Measurements from ENCODE around the gene INHA.
A peak's percentile ranks its signal among the peaks of the same experiment; 100 is the strongest.

The INHA gene

GRCh38 chr2:219541611-219542180 is 30.4 kb upstream of the INHA start:
- Histone ChIP-seq H3K9me2 (replicated peaks; ENCODE audit: insufficient read depth, low read length) (no peaks in the 10 kb centered on the region), H3K27me3 (ENCODE audit: low read length) (no peaks in the 10 kb centered on the region), H3K9ac (ENCODE audit: low read length) (peak overlapping the region; percentile 75), H2AFZ (ENCODE audit: low read depth, low read length, severe bottlenecking) (peak overlapping the region; percentile 55), H3K4me2 (ENCODE audit: low read depth, low read length, poor library complexity, severe bottlenecking) (peak overlapping the region; percentile 95), H3K9me3 (ENCODE audit: insufficient read depth, low read length) (no peaks in the 10 kb centered on the region), H3K27ac (ENCODE audit: low read depth, low read length) (no peak overlapping the region), H4K20me1 (ENCODE audit: low read depth, low read length) (no peaks in the 10 kb centered on the region), H3F3A (ENCODE audit: insufficient read depth) (peaks cover 7% of the 10 kb centered on the region), H3K4me3 (ENCODE audit: insufficient read depth, low read length, poor library complexity, severe bottlenecking) (peak overlapping the region; percentile 92), H3K36me3 (ENCODE audit: low read length) (no peaks in the 10 kb centered on the region), H3K79me2 (ENCODE audit: insufficient read depth, low read length) (no peaks in the 10 kb centered on the region)
- TF ChIP-seq EZH2phosphoT487 (conservative IDR thresholded peaks at IDR 0.05; ENCODE audit: low read length) = no peak
- TF ChIP-seq, protein P1, sequence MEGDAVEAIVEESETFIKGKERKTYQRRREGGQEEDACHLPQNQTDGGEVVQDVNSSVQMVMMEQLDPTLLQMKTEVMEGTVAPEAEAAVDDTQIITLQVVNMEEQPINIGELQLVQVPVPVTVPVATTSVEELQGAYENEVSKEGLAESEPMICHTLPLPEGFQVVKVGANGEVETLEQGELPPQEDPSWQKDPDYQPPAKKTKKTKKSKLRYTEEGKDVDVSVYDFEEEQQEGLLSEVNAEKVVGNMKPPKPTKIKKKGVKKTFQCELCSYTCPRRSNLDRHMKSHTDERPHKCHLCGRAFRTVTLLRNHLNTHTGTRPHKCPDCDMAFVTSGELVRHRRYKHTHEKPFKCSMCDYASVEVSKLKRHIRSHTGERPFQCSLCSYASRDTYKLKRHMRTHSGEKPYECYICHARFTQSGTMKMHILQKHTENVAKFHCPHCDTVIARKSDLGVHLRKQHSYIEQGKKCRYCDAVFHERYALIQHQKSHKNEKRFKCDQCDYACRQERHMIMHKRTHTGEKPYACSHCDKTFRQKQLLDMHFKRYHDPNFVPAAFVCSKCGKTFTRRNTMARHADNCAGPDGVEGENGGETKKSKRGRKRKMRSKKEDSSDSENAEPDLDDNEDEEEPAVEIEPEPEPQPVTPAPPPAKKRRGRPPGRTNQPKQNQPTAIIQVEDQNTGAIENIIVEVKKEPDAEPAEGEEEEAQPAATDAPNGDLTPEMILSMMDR (IDR thresholded peaks at IDR 0.05; ENCODE audit: insufficient read depth, low read length, poor library complexity, severe bottlenecking) = peak; percentile 100

- H3F3A ChIP-seq (ENCODE audit: insufficient read depth) = peaks cover 7% of the 10 kb centered on the region
- peak overlapping the region; percentile 75 for H3K9ac ChIP-seq (ENCODE audit: low read length)
- peak overlapping the region; percentile 95 for H3K4me2 ChIP-seq (ENCODE audit: low read depth, low read length, poor library complexity, severe bottlenecking)
- no peaks in the 10 kb centered on the region for H3K9me3 ChIP-seq (ENCODE audit: insufficient read depth, low read length)
- H2AFZ ChIP-seq (ENCODE audit: low read depth, low read length, severe bottlenecking) = peak overlapping the region; percentile 89
- TF ChIP-seq, protein P1 (IDR thresholded peaks at IDR 0.05; ENCODE audit: insufficient read depth, low read length, poor library complexity, severe bottlenecking) = no peak
- TF ChIP-seq EZH2phosphoT487 (conservative IDR thresholded peaks at IDR 0.05; ENCODE audit: low read length) = no peak
- peak overlapping the region; percentile 74 for H3K27ac ChIP-seq (ENCODE audit: low read depth, low read length)
- no peaks in the 10 kb centered on the region for H3K79me2 ChIP-seq (ENCODE audit: insufficient read depth, low read length)
- H3K36me3 ChIP-seq (ENCODE audit: low read length) = no peaks in the 10 kb centered on the region
- H3K9me2 ChIP-seq (replicated peaks; ENCODE audit: insufficient read depth, low read length) = no peaks in the 10 kb centered on the region
- no peaks in the 10 kb centered on the region for H4K20me1 ChIP-seq (ENCODE audit: low read depth, low read length)
- no peaks in the 10 kb centered on the region for H3K27me3 ChIP-seq (ENCODE audit: low read length)
- H3K4me3 ChIP-seq (ENCODE audit: insufficient read depth, low read length, poor library complexity, severe bottlenecking) = peak overlapping the region; percentile 92
Observed at GRCh38 chr2:219542931-219543595, 29.0 kb upstream of the INHA start.

GRCh38 chr2:219543596-219544358 is 28.3 kb upstream of the INHA start, which contains the start of the genes CHPF and TMEM198:
Gene CHPF (minus strand): TSS chr2:219543809. CDS start chr2:219543538, 271 bp downstream.
Gene TMEM198 (plus strand): TSS chr2:219544028. CDS start chr2:219544728, 700 bp downstream.
- TF ChIP-seq EZH2phosphoT487 (conservative IDR thresholded peaks at IDR 0.05; ENCODE audit: low read length) = no peak
- TF ChIP-seq, protein P1 (IDR thresholded peaks at IDR 0.05; ENCODE audit: insufficient read depth, low read length, poor library complexity, severe bottlenecking) = no peak
- no peaks in the 10 kb centered on the region for H3K79me2 ChIP-seq (ENCODE audit: insufficient read depth, low read length)
- H3K36me3 ChIP-seq (ENCODE audit: low read length) = no peaks in the 10 kb centered on the region
- peak within 1 kb of the TSS; percentile 92 for H3K4me3 ChIP-seq (ENCODE audit: insufficient read depth, low read length, poor library complexity, severe bottlenecking)
- peak within 1 kb of the TSS; percentile 95 for H3K4me2 ChIP-seq (ENCODE audit: low read depth, low read length, poor library complexity, severe bottlenecking)
- no peaks in the 10 kb centered on the region for H3K9me2 ChIP-seq (replicated peaks; ENCODE audit: insufficient read depth, low read length)
- peak within 1 kb of the TSS; percentile 75 for H3K9ac ChIP-seq (ENCODE audit: low read length)
- no peaks in the 10 kb centered on the region for H3K9me3 ChIP-seq (ENCODE audit: insufficient read depth, low read length)
- no peaks in the 10 kb centered on the region for H3K27me3 ChIP-seq (ENCODE audit: low read length)
- no peaks in the 10 kb centered on the region for H4K20me1 ChIP-seq (ENCODE audit: low read depth, low read length)
- H3K27ac ChIP-seq (ENCODE audit: low read depth, low read length) = peak within 1 kb of the TSS; percentile 74
- H3F3A ChIP-seq (ENCODE audit: insufficient read depth) = peaks cover 7% of the 10 kb centered on the region
- peak within 1 kb of the TSS; percentile 89 for H2AFZ ChIP-seq (ENCODE audit: low read depth, low read length, severe bottlenecking)
